Activated CD4-positive, CD25-positive, alpha-beta regulatory T cell treated with anti-CD3 and anti-CD28 coated beads, Interleukin-2, amount 50 U/mL, for 24 hours (primary cell): ENCODE results near the gene DDC.

Source experiments
- ATAC-seq, 2 donors: fragments of 150-1000 bp; cut with Tn5 transposase; one replicate each; pipeline ENCODE4 v1.10.0; 2021; ENCODE audit warnings: mild to moderate bottlenecking in 1 of 2, moderate library complexity in 1 of 2

Gene DDC

DNA sequence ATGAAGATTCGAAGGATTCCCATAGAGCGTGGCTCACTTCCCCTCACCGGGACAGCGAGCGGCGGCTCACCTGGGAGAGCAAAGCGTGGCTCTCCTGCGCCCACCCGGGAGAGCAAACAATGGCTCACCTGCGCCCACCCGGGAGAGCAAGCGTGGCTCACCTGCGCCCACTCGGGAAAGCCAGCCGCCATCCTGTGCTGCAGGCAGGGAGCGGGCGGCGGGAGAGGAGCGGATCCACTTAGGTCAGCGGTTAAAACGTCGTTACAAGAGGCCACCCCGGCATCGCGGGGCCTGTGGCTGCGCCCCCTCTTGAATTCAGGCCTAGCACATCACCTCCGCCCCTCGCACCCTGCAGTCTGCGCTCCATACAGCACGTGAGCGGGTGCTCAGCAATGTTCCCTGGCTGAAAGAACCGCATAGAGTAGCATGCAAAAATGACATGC, 114.6 kb downstream of the DDC start:
- peak in 1 of 2 donors; percentile 3 for ATAC-seq

DNA sequence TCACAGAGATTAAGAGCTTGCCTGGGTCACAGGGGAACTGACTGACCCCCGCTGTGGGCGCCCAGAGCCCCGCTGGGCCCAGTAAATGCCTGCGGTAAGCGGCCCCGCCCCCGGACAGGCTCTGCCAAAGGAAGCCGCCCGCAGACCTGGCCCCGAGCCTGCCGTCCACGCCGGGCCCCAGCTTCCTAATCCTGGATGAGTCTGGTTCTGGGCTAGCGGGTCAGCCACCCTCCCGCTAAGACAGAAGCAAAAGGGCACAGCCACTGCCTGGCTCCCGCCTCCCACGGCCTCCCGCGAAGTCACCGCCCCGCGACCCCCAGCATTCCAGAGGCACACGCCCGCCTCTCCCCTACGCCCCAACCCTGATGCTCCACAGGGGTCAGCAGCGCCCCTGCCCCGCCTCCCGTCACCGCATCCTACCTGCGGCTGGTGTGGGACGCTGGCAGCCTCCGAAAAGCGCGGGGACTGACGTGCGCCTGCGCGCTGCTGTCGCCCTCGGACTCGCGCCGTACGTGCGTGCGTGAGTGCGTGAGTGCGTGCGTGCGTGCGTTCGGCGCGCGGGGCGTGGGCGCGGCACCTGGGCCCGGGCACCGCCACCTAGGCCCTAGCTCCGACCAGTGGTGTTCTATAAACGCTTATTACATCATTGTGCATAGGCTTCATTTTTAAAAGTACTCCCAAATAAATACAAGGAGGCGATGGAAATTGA, 115.2 kb downstream of the DDC start, which contains the start of gene FIGNL1:
Gene FIGNL1, minus strand, starts transcription at position 470 of the 709 bp plus-strand sequence. CDS start 3,063 bp downstream, outside the sequence.
- peak; percentile 92 to 94 for ATAC-seq

DNA sequence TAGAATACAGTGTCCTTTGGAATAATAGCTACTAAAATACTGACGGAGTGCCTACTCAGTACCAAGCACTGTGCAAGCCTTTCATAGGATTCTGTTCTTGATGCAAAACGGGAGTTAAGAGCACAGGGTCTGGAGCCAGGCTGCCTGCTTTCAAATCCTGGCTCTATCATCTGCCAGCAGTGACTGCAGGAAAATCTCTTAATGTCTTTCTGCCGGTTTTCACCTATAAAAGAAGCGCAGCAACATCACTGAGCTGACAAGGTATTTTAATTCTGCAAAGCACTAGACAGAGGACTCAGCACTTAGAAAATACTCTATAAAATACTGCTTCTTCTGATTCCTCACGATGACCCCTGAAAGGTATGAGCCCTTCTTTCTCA, 115.7 kb downstream of the DDC start:
- ATAC-seq, result no peak

GRCh38 chr7:50448823-50449222, 116.4 kb downstream of the DDC start:
- ATAC-seq, result peak; percentile 37 to 40

GRCh38 chr7:50446542-50446960, 118.7 kb downstream of the DDC start:
- no peak for ATAC-seq

DNA sequence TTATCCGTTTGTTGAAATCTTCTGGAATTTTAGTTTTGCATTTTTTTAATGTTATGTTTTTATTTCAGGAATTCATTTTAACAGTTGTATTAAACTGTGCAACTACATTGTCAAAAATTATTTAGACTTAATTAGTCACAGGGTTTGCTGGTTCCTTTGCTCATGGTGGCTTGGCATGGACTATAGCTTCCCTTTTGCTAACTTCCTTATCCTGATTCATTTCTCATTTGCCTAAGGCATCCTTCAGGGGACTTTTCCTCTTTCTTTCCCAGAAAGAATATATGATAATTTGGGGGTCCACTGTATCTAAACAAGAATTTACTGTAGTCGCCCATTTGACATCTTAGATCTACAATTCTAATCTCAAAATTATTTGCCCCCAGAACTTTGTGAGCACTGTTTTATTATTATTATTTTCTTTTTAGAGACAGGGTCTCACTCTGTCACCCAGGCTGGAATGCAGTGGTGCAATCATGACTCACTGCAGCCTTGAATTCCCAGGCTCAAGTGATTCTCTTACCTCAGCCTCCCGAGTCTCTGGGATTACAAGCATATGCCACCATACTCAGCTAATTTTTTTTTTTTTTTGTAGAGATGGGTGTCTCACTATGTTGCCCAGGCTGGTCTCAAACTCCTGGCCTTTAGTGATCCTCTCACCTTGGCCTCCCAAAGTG, 128.9 kb downstream of the DDC start:
- ATAC-seq, result no peak

DNA sequence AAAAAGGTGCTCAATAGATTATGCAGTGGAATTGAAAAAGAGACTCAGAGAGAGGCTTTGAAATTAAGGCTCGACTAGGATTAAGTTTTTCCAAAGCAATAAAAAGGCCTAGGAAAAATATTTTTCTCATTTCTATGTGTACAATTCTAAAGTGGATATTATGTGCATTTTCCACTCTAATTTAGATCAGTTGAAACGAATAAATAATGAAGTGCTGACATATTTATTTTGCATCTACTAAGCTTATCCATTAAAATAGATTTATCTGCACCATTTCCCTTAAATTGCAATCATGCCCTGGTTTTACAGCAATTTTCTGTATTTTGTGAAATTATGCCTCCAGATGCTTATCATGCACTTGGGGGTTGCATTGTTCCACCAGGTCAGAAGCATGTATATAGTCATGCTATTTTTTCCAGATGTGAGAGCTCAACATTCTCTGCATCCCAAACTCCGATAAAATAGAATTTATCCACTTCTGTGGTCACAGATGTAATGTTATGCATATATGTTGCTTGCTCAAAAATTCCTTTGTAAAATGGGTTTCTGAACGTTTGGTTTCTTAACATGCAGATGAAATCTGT, 133.4 kb downstream of the DDC start:
- ATAC-seq, result no peak

DNA sequence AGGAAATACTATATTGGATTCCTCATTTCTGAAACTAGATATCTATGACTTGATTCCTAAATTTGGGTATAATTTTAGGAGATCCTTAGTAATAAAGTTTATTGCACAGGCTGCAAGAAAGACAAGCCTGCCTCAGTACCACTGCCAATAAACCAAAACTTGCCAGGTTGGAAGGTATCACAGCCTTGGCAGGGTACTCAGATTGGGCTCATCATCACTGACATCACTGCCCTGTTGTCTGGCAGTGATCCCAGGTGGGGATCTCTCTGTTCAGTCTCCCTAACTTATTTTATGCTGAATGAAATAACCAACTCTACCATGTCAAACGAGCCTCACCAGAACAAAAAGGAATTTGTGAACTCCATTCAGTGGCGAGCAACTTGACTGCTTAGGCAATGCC, 133.9 kb downstream of the DDC start:
- no peak for ATAC-seq

GRCh38 chr7:50428911-50429310, 136.3 kb downstream of the DDC start:
- ATAC-seq, result no peak

- ATAC-seq, result no peak
Measured at GRCh38 chr7:50427518-50427917, 137.7 kb downstream of the DDC start.

DNA sequence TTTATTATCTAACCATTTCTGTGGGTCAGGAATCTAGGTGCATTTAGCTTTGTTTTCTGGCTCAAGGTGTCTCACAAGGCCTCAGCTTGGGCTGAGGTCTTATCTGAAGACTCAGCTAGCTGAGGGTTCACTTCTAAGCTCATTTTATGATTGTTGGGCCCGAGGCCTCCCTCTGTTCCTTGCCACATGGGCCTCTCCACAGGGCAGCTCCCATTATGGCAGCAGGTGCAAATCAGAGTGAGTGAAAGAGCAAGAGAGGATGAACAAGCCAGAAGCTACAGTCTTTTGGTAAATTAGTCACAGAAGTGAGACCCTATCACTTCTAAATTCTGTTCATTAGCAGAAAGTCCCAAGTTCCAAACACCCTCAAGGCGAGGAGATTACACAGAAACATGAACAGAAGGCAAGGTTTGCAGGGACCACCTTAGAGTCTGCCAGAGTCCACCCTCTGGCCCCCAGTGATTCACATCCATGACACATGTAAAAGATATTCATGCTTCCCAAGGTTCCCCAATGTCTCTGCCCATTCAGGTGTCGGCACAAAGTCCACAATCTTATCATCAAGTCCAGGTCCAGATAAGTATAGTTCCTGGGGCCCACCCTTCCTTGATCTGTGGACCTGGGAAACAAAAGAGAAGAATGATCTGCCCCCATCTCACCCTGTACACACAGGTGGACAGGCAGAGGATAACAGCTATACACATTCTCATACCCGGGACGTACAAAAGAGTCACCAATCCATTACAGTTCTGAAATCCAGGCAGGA, 138.7 kb downstream of the DDC start:
- no peak for ATAC-seq

- no peak for ATAC-seq
Measured at GRCh38 chr7:50425318-50425717, 139.9 kb downstream of the DDC start.

GRCh38 chr7:50423860-50424259, 141.3 kb downstream of the DDC start:
- ATAC-seq, result no peak

DNA sequence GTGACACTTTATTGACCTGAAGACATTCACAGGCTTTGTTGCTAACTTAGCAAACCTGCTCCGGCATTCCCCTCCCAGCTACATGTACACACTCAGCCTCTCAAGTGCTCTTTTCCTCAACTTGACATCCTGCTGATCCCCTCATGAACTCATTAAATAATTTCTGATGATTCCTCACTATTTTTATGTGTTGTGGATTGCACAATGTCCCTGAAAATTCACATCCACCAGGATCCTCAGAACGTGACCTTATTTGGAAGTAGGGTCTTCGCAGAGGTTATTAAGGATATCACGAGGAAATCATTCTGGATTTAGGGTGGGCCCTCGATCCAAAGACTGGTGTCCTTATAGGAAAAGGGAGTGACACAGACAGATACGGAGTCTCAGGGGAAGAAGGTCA, 142.3 kb downstream of the DDC start:
- ATAC-seq, result no peak

- no peak for ATAC-seq
Measured at GRCh38 chr7:50421043-50421442, 144.2 kb downstream of the DDC start.

- ATAC-seq, result no peak
Measured at GRCh38 chr7:50418526-50419290, 146.5 kb downstream of the DDC start.

DNA sequence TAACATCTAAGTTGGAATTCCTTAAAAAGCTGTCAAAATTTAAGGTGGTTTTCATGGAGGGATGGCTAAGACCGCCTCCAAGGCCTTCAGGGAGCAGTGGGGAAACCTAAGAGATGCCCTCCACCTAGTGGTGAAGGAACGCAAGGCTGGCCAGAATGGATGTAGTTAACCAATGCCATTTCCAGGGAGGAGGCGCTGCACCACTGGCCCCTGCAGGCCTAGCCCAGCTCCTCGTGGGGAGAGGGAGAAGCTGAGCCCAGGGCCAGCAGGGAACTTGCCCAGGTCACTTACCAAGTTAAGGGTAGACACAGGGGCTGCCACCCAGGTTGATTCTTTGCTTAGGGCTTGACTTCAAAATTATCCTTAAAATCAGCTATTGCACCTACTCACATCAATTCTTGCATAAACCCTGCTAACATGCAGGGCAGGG, 147.1 kb downstream of the DDC start:
- ATAC-seq, result peak; percentile 93 to 98

DNA sequence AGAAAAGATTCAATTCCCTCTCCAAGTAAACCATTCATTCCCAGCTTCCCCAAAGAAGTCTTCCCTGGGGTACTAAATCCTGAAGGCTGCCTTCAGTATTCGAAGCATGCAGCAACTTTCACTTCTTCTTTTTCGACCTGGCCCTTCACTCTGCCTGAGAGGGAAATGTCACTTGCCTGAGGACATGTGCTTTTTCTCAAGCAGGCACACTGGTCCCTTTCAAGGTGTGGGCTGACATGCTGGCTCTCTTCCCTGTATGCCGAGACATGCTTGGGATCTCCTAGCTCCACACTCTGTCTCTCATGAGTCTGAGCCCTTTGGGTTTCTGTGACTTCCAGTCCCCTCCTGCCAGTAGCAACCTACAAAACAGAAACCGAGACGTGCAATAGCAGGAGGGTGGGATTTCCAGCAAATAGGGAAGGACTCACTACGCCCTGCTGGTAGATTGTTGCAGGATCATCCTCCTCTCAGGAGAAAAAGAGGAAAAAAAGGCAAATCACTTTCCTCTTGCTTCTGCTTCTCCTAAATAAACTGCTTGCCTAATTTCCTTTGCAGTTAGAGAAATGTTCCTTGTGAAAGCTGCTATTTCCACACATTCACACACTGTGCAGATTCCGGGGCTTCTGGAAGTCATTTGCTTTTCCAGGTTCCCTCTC, 148.6 kb downstream of the DDC start:
- ATAC-seq, result no peak

DNA sequence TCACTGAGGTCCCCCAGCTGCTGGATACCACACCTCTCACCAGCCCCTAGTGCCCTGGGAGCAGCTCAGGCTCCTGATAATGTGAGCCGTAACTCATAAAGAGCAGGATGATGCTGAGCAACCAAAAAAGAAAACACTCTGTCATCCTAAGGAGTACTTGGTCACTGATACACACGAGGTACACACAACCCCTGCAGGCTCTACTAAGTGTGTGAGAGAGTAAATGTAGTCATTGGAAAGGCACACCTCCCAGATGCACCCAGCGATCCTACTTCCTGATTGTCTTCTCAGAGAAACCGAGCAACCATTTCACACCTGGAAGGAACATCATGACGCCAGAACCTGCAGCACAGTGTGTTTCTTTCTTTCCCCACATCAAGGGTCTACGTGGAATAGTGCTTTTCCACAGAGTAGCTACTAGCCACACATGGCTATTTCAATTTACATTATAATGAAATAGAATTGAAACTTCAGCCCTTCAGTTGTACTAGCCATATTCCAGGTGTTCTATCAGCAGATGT, 149.3 kb downstream of the DDC start:
- ATAC-seq, result no peak

DNA sequence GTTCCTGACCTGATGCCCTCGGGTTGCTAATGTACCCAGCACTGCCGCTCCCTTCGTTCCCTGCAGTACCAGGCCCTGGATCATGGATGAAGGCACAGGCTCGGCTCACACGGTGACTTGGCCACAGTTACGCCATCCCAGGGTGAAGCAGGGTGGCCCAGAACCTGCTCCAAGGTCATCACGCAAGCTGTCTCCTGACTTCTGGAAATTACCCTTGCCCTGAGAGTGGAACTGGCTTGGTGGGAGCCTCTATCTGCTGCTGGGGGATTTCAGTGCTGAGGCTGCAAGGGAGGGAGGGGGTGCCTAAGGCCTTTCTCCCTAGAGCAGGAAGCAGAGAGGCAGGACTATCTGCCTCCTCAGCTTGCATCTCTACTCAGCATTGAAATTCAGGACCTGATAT, 151.6 kb downstream of the DDC start:
- ATAC-seq, result no peak

GRCh38 chr7:50412973-50413372, 152.2 kb downstream of the DDC start:
- ATAC-seq, result no peak

DNA sequence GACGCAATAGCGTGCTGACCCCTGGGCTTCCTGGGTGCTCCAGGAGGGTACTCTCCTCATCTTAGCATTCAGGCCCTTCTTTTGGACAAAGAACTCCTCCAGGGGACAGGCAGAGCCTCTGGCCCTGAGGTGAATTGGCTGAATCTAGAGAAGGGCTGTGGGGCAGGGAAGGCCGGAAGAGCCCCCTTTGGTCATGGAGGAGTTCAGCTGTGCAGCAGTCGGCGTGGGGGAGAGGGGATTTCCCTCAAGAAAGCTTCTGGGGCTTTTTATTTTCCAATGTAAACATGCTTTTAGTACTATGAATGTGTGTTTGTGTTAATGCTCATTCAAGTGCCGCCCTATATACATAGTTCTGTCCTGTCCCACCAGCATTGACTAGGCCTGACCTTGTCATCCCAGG, 153.9 kb downstream of the DDC start:
- no peak for ATAC-seq
